ENCODE data around the gene SPATA32. TPM values are rescaled to one million over a fixed set of nuclear protein-coding genes. Genes with fewer than 3 reads are reported as not detected.

Gene SPATA32
- total RNA-seq, 1 donor from 2014 or later = not detected

DNA sequence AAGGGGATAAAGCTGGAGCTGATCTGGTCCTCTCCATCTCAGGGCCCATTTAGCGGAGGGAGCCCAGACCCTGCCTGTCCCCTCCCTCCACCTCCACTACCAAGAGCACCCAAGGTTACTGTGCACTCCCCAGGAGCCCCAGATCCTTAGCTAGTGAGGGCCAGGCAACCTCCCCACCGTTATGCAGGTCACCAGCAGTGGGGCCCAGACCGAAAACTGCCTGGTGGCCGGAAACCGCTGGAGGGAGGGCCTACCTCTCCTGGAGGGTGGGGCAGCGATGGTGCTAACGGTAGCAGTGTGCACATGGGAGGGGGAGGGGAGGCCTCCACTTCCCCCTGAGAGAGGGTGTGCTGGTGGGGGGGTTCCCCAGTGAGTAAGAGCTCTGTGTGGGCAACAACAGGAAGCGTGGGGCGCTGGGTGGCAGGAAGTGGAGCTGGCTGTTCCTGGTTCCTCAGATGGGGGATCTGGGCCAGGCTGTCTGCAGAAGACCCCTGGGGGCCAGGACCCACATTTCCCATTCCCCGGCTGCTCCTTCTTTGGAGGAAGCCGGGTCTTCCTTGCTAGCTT, 35.8 kb downstream of the SPATA32 start:
- TF ChIP-seq CTCF (IDR thresholded peaks at IDR 0.05; ENCODE audit: partially characterized antibody, unreplicated experiment) = no peak
- peaks cover 2% of the 10 kb centered on the region for H3K9me3 Mint-ChIP-seq (ENCODE audit: unreplicated experiment)
- H3K4me1 Mint-ChIP-seq (ENCODE audit: low read depth, unreplicated experiment) = peaks cover 38% of the 10 kb centered on the region
- no peak for DNase-seq
- no peaks in the 10 kb centered on the region for H3K36me3 Mint-ChIP-seq (ENCODE audit: unreplicated experiment)
- no peak overlapping the region for H3K27ac Mint-ChIP-seq (ENCODE audit: unreplicated experiment)
- peaks cover 13% of the 10 kb centered on the region for H3K27me3 Mint-ChIP-seq (ENCODE audit: unreplicated experiment)
- H3K4me3 Mint-ChIP-seq (ENCODE audit: unreplicated experiment) = no peak overlapping the region

DNA sequence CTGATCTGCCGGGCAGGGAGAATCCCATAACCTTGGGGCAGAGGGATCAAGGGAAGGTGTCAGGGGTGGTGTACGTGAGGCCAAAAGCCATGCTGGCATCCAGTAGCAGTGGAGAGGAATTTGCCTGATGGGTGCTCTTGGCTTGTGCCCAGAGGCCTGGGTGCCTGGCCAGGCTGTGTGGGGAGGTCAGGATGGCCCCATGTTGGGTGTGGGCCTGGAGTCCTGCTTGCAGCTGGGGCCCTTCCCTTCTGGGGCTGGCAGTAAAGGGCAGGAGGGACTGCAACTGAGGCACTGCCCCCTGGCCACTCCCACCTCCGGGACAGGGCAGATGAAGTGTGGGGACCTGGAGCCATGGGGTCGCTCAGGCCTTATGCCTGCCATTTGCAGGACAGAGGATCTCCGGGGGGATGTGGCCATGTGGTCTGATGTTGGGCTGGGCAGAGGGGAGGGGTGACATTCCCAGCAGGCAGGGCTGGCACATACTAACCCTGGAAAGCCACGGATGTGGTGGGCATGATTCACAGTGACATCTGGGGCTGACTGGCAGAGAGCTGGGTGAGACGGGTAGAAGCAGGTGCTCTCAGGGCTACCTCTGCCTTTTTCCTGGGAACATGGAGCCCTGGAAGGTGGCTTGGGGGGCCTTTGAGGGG, 36.7 kb downstream of the SPATA32 start:
- Mint-ChIP-seq H3K4me3 (ENCODE audit: unreplicated experiment) (no peak overlapping the region), H3K27ac (ENCODE audit: unreplicated experiment) (no peak overlapping the region), H3K9me3 (ENCODE audit: unreplicated experiment) (peaks cover 2% of the 10 kb centered on the region)

GRCh38 chr17:45224671-45225050, 37.2 kb downstream of the SPATA32 start:
- H3K27me3 Mint-ChIP-seq (ENCODE audit: unreplicated experiment) = peaks cover 13% of the 10 kb centered on the region
- no peaks in the 10 kb centered on the region for H3K36me3 Mint-ChIP-seq (ENCODE audit: unreplicated experiment)
- peaks cover 36% of the 10 kb centered on the region for H3K4me1 Mint-ChIP-seq (ENCODE audit: low read depth, unreplicated experiment)
- no peak overlapping the region for H3K27ac Mint-ChIP-seq (ENCODE audit: unreplicated experiment)
- no peak for TF ChIP-seq CTCF (IDR thresholded peaks at IDR 0.05; ENCODE audit: partially characterized antibody, unreplicated experiment)
- DNase-seq = no peak
- H3K9me3 Mint-ChIP-seq (ENCODE audit: unreplicated experiment) = peaks cover 4% of the 10 kb centered on the region
- no peak overlapping the region for H3K4me3 Mint-ChIP-seq (ENCODE audit: unreplicated experiment)

More for the DNA sequence above, 36.7 kb downstream of the SPATA32 start:
- TF ChIP-seq CTCF (IDR thresholded peaks at IDR 0.05; ENCODE audit: partially characterized antibody, unreplicated experiment) = no peak
- Mint-ChIP-seq H3K4me1 (ENCODE audit: low read depth, unreplicated experiment) (peaks cover 39% of the 10 kb centered on the region), H3K36me3 (ENCODE audit: unreplicated experiment) (no peaks in the 10 kb centered on the region), H3K27me3 (ENCODE audit: unreplicated experiment) (peaks cover 13% of the 10 kb centered on the region)
- DNase-seq = no peak

DNA sequence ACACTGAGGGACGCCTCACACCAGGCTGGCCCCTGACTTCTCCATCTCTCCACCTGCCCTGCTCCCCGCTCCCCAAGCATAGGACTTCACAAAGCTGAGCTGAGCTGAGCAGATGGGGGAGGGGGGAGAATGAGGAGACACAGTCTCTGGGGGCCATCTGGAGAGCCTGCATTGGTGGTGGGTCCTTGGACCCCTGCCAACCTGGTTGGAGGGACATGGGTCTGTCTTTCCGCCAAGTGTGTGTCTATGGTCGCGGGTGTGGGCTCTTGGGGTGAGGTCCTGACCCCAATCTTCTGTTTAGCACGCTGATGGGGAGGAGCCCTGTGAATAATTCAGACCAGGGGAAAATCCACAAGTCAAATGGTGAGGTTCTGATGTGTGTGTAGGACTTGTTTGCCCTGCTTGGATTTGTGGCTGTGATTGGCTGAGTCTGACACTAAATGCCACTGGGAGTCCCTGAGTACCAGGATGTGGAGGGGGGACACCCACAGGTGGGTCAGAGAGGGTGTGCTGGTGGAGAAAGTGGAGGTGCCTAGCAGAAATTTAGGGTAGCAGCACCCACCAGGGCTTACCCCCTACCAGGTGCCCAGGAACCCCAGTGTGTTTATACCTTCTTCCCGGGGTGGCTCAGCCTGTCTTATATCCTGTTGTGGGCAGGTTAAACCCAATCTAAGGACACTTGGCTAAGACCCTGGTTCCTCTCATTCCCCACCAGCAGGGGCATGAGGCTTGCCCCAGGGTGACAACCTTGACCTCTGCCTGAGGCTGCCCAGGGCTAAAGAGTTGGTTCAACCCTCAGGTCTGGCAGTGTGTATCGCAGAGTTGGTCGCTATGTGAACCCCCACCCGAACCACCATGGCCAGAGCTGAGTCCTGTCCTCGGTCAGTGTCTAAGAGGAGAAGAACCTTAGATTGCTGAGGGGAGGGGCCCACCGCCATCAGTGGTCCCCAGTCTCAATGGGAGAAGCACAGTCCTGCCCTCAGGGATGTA, 38.1 kb downstream of the SPATA32 start:
- H3K4me3 Mint-ChIP-seq (ENCODE audit: unreplicated experiment) = peak overlapping the region; percentile 54
- H3K36me3 Mint-ChIP-seq (ENCODE audit: unreplicated experiment) = no peaks in the 10 kb centered on the region
- H3K4me1 Mint-ChIP-seq (ENCODE audit: low read depth, unreplicated experiment) = peaks cover 38% of the 10 kb centered on the region
- TF ChIP-seq CTCF (IDR thresholded peaks at IDR 0.05; ENCODE audit: partially characterized antibody, unreplicated experiment) = no peak
- peak overlapping the region; percentile 59 for H3K27ac Mint-ChIP-seq (ENCODE audit: unreplicated experiment)
- DNase-seq = no peak
- peaks cover 4% of the 10 kb centered on the region for H3K9me3 Mint-ChIP-seq (ENCODE audit: unreplicated experiment)
- peaks cover 14% of the 10 kb centered on the region for H3K27me3 Mint-ChIP-seq (ENCODE audit: unreplicated experiment)

Measured in glutamatergic neuron (in vitro differentiated cells).